Measurements from ENCODE around the gene SYT17.

DNA sequence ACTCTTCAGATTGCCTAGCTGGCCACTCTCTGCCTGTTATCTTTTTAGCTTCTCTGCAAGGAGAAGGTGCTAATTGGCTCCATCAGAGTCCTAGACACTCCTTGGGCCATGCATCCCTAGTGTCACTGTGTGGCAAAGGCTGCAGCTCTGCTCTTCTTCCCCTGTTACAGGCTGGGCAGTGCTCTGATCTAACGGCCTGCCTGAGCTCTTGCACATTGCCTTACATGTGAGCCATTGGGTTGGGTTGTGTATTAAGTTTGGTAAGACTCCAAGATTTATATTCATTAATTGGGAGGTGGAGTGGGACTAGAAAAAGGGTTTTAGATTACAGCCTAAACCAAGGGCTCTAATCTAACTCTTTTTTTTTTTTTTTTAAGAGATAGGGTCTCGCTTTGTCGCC lies 23.0 kb upstream of the SYT17 start:
- no peak for TF ChIP-seq ZNF274 (IDR thresholded peaks at IDR 0.05; ENCODE audit: low read depth, low read length)
- no peak for TF ChIP-seq SUZ12 (IDR thresholded peaks at IDR 0.05; ENCODE audit: extremely low read depth, insufficient read depth, insufficient read length)
- TF ChIP-seq YY1 (IDR thresholded peaks at IDR 0.05; ENCODE audit: insufficient read depth, insufficient read length): no peak
